K562 (cell line): Measurements from ENCODE around the gene NHLH1. TPM values are rescaled to one million over a fixed set of nuclear protein-coding genes. Genes with fewer than 3 reads are reported as not detected.

Source experiments
- ATAC-seq: fragments of 200-7000 bp; cut with Tn5 transposase; 3 replicates; pipeline ENCODE4 v1.9.1; 2020; ENCODE audit warnings: moderate library complexity
- BruUV-seq: library from RNA; stranded (reverse); fragments of 400-500 nt; replicated peaks from 2 replicates; lab custom pipeline; 2021; lab: Mats Ljungman, UMichigan
- CTCF ChIA-PET: fragments of 300-600 bp; formaldehyde crosslinking; extraction: SDS; loops from one replicate; lab custom pipeline; 2021; ENCODE audit warnings: low intra/inter-chr PET ratio; lab: Yijun Ruan, JAX
- POLR2A ChIA-PET: fragments of 300-600, 350-650 bp; sonication (Branson Sonifier 250); formaldehyde crosslinking; extraction: SDS; loops from one replicate; lab custom pipeline; 2021; ENCODE audit warnings: antibody characterized with exemption, inconsistent platforms; lab: Yijun Ruan, JAX
- DNase-seq, 4 experiments: peaks; one replicate each; pipeline versions ENCODE4 v3.0.0 to v3.0.0-alpha.2; 2011 to 2018; ENCODE audit warnings: low spot score in 3 of 4, mixed read lengths in 3 of 4; ENCODE audit errors: extremely low read depth in 1 of 4
- FAIRE-seq: peaks from 2 replicates; lab custom pipeline; 2011; peaks lifted over from hg19 to GRCh38; lab: Jason Lieb, UNC
- H2AFZ ChIP-seq: 2 replicates; pipeline ENCODE4 v1.6.0; 2011; ENCODE audit warnings: low read depth, low read length, control low read depth, inconsistent platforms
- H3K27ac ChIP-seq: fragments of 200-600 bp; 3 replicates; pipeline ENCODE4 v1.8.0; 2011; ENCODE audit warnings: low read depth, mild to moderate bottlenecking, control low read depth, inconsistent platforms, low read length, moderate library complexity, mixed read lengths; ENCODE audit errors: extremely low read depth
- H3K27me3 ChIP-seq, 2 experiments: fragments of 300-600 bp in 1 of 2; 2 replicates in 1 of 2; 3 replicates in 1 of 2; pipeline versions ENCODE4 v1.6.0 to v1.8.0; 2011; ENCODE audit warnings: inconsistent platforms in 2 of 2, low read length in 2 of 2, mild to moderate bottlenecking in 1 of 2, mixed read lengths in 1 of 2, moderate library complexity in 1 of 2; ENCODE audit not compliant: control insufficient read depth in 2 of 2, insufficient read depth in 2 of 2
- H3K36me3 ChIP-seq: fragments of 300-600 bp; 3 replicates; pipeline ENCODE4 v1.8.0; 2011; ENCODE audit warnings: mild to moderate bottlenecking, low read length, inconsistent platforms; ENCODE audit not compliant: control insufficient read depth, insufficient read depth
- H3K4me1 ChIP-seq, 2 experiments: fragments of 200-600 bp in 1 of 2; replicated peaks in 1 of 2; 2 replicates in 1 of 2; 3 replicates in 1 of 2; pipeline versions ENCODE4 v1.5.1 to v1.8.0; 2011; ENCODE audit warnings: inconsistent platforms in 2 of 2, low read length in 2 of 2, mild to moderate bottlenecking in 1 of 2, mixed read lengths in 1 of 2, moderate library complexity in 1 of 2; ENCODE audit not compliant: control insufficient read depth in 2 of 2, insufficient read depth in 2 of 2
- H3K4me2 ChIP-seq: 2 replicates; pipeline ENCODE4 v1.6.1; 2011; ENCODE audit warnings: low read length, control low read depth, inconsistent platforms, mixed read lengths; ENCODE audit not compliant: insufficient read depth
- H3K4me3 ChIP-seq: fragments of 200-600 bp; sonication (generic), shearing (Covaris generic); 2 replicates; pipeline ENCODE4 v1.5.1; 2016; ENCODE audit warnings: control low read depth, inconsistent platforms
- H3K79me2 ChIP-seq: fragments of 200-600 bp; 3 replicates; pipeline ENCODE4 v1.8.0; 2011; ENCODE audit warnings: low read length, inconsistent platforms; ENCODE audit not compliant: control insufficient read depth, insufficient read depth
- H3K9ac ChIP-seq, 2 experiments: 2 replicates each; pipeline versions ENCODE4 v1.6.0 to v1.6.1; 2011; ENCODE audit warnings: low read depth in 2 of 2, low read length in 2 of 2, control low read depth in 1 of 2, inconsistent platforms in 1 of 2, mild to moderate bottlenecking in 1 of 2, mixed read lengths in 1 of 2; ENCODE audit not compliant: insufficient read depth in 1 of 2
- H3K9me1 ChIP-seq: one replicate; pipeline ENCODE4 v1.6.0; 2011; ENCODE audit warnings: inconsistent platforms, mild to moderate bottlenecking, low read length, moderate library complexity; ENCODE audit not compliant: control insufficient read depth, insufficient read depth
- H3K9me3 ChIP-seq: replicated peaks from 2 replicates; pipeline ENCODE4 v1.5.1; 2011; ENCODE audit warnings: low read depth, low read length, inconsistent platforms; ENCODE audit not compliant: control insufficient read depth, insufficient read depth
- H4K20me1 ChIP-seq: replicated peaks from 2 replicates; pipeline ENCODE4 v1.6.1; 2011; ENCODE audit warnings: low read length, inconsistent platforms, mixed read lengths; ENCODE audit not compliant: control insufficient read depth, insufficient read depth
- ARNT ChIP-seq, 2 experiments: fragments of 450-650 bp; IDR thresholded peaks; 2 replicates each; pipeline ENCODE4 v1.6.1; 2016; ENCODE audit warnings: mild to moderate bottlenecking in 1 of 2
- BCOR ChIP-seq: fragments of 450-650 bp; IDR thresholded peaks from 2 replicates; pipeline ENCODE4 v1.6.1; 2016
- KDM1A ChIP-seq, 2 experiments: fragments of 450-650 bp; IDR thresholded peaks; 2 replicates each; pipeline ENCODE4 v1.6.1; 2016; ENCODE audit warnings: mild to moderate bottlenecking in 2 of 2
- NR3C1 ChIP-seq: sonication (generic); formaldehyde crosslinking; IDR thresholded peaks from 2 replicates; pipeline ENCODE4 v1.8.1; 2022; ENCODE audit warnings: missing genetic modification reagents
- POLR2AphosphoS2 ChIP-seq: IDR thresholded peaks from 2 replicates; pipeline ENCODE4 v1.6.1; 2012; ENCODE audit warnings: low read length, improper control_type of control experiment
- POLR2G ChIP-seq: fragments of 200-400 bp; formaldehyde crosslinking; IDR thresholded peaks from 2 replicates; pipeline ENCODE4 v1.6.1; 2017; ENCODE audit warnings: low read depth, mild to moderate bottlenecking, antibody characterized with exemption, low read length, moderate library complexity
- PTRF ChIP-seq: fragments of 450-650 bp; IDR thresholded peaks from 2 replicates; pipeline ENCODE4 v1.6.1; 2016; ENCODE audit warnings: mild to moderate bottlenecking, missing genetic modification characterization, missing compliant biosample characterization
- RBFOX2 ChIP-seq: fragments of 200-400 bp; formaldehyde crosslinking; IDR thresholded peaks from 2 replicates; pipeline ENCODE4 v1.6.1; 2017; ENCODE audit warnings: low read depth, mild to moderate bottlenecking, low read length, moderate library complexity
- RBM25 ChIP-seq: fragments of 200-400 bp; formaldehyde crosslinking; IDR thresholded peaks from 2 replicates; pipeline ENCODE4 v1.6.1; 2018; ENCODE audit warnings: low read length, low read depth, moderate library complexity; ENCODE audit not compliant: severe bottlenecking
- ZFP36 ChIP-seq: fragments of 150-350 bp; IDR thresholded peaks from 2 replicates; pipeline ENCODE4 v1.6.1; 2018; ENCODE audit warnings: low read length, low read depth; ENCODE audit not compliant: partially characterized antibody
- WGBS: fragments of 100-300 bp; shearing (Covaris generic); methylation state at CpG from one replicate; pipeline ENCODE4 v1.1.6; 2016; ENCODE audit warnings: low coverage, mixed read lengths; ENCODE audit not compliant: insufficient coverage; ENCODE audit errors: missing lambda C conversion rate; 5-methylcytosine and 5-hydroxymethylcytosine counted together
- in situ Hi-C: fragments of 300-500 bp; cut with MboI; formaldehyde crosslinking; loops from 4 replicates; pipeline ENCODE4 v1.15.0; 2018; ENCODE audit warnings: inconsistent platforms, mixed read lengths
- intact Hi-C: fragments of 100-400 bp; cut with micrococcal nuclease; formaldehyde crosslinking; loops from 2 replicates; pipeline ENCODE4 v1.14.2; 2022
- polyA plus RNA-seq, 8 experiments: library from polyadenylated mRNA; depleted of rRNA in 4 of 8; stranded (reverse) in 5 of 8; unstranded in 3 of 8; fragments of >200 nt; fragmentation: Nextera tagmentation in 2 of 8; fragmentation: Illumina TruSeq in 1 of 8; extraction: Ambion mirVana in 2 of 8; extraction: Trizol in 1 of 8; gene quantifications; 2 replicates each; pipeline versions ENCODE4 v1.2.1 to v1.2.3, GENCODE V29; 2011 to 2014; ENCODE audit warnings: inconsistent platforms in 1 of 8, missing spikeins in 1 of 8
- total RNA-seq, 7 experiments: library from RNA; depleted of rRNA in 6 of 7; stranded (reverse); fragments of >200 nt in 6 of 7; fragmentation: Illumina TruSeq in 2 of 7; extraction: Trizol in 2 of 7; gene quantifications; 2 replicates each; pipeline versions ENCODE4 v1.2.1 to v1.2.3, GENCODE V29; 2011 to 2021; ENCODE audit warnings: low replicate concordance in 1 of 7

Gene NHLH1
- total and polyA plus RNA-seq, 9 of the 15 experiments (the other 6 are each of a cell fraction or from before 2014, with no cell fraction given): 0.09 to 1.3 (median 0.35) TPM; not detected in 1

DNA sequence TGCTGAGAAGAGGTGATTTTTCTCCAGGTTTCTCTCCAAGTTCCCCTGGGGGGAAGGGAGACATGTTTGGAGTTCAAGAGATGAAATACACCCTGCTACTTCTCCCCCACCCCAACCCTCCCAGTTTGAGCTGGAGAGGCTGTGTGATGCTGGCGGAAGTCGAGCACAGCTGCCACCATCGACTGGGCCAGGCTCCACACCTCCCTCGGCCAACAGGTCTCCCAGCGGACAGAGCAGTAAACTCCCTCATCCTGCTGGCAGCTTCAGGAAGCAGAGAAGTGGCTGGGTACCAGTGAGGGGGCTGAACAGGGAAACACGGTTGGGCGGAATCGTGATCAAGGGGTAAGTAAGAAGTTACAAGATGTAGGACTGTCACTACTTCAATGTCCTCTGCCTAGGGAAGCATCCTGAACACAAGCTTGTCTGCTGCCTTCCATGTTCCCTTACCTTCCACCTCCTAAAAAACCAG is 6.6 kb upstream of the NHLH1 start:
- POLR2A ChIA-PET: interaction anchor here (0.6 to 0.7 kb wide), 3 partner anchors 172 to 872 kb away, joined by 3 to 5 read pairs (median 4); no protein-coding TSS in a partner anchor
- CTCF ChIA-PET: no interaction called here
- in situ Hi-C loops: no loop called here
- no peaks in the 10 kb centered on the region for H4K20me1 ChIP-seq
- peak overlapping the region; percentile 12; the same call in 1 of the 3 replicates for H3K27ac ChIP-seq
- 89% methylated on average over 4 of the region's 8 CpGs for WGBS
- FAIRE-seq: no peak
- no peak overlapping the region for H3K9ac ChIP-seq
- no peak for ATAC-seq
- no peak overlapping the region for H2AFZ ChIP-seq
- intact Hi-C loops: no loop called here
- peaks cover 13 to 29% of the 10 kb centered on the region in 2 experiments for H3K4me1 ChIP-seq
- H3K27me3 ChIP-seq: no peaks in the 10 kb centered on the region
- no peaks in the 10 kb centered on the region for H3K9me1 ChIP-seq
- no peaks in the 10 kb centered on the region for H3K79me2 ChIP-seq
- no TSS peak for BruUV-seq
- no peaks in the 10 kb centered on the region for H3K9me3 ChIP-seq
- DNase-seq: no peak
- H3K36me3 ChIP-seq: peaks cover 50% of the 10 kb centered on the region
- H3K4me3 ChIP-seq: no peak overlapping the region
- no peak overlapping the region for H3K4me2 ChIP-seq
- TF ChIP-seq POLR2G (peak; percentile 49), POLR2AphosphoS2 (0 out of 2 replicates have a peak, but pooled peaks have one; percentile 9), NR3C1 (CRISPR knock-in tag) (no peak), RBFOX2 (0 out of 2 replicates have a peak, but pooled peaks have one; percentile 36)

DNA sequence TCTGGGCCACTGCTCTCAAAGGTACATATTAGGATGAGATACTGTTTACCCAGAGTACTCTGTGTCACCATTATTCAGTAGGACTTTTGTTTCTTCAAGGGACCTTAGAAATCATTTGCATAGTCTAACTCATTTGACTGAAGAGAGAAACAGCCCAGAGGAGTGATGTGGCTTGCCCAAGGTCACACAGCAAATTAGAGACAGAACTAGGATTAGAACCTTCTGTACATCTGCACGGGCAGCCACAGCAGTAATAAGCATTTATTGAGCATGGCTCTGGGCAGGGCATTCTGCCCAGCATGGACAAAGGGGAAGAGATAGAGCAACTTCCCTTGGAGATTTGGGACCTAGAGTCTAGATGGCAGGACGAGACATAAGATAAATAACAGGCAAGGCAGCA is 5.7 kb upstream of the NHLH1 start:
- in situ Hi-C loops (no loop called here), intact Hi-C loops (no loop called here)
- peaks cover 41% of the 10 kb centered on the region; the same call in 2 of the 3 replicates for H3K36me3 ChIP-seq
- peak overlapping the region; percentile 73; the same call in 2 of the 3 replicates for H3K27ac ChIP-seq
- no peaks in the 10 kb centered on the region for H3K27me3 ChIP-seq
- TF ChIP-seq KDM1A (IDR thresholded peaks at IDR 0.05) (peak in 1 of 2 experiments; percentile 40; a peak in 1 of 4 replicates), ARNT (IDR thresholded peaks at IDR 0.05) (no peak), RBM25 (peak; percentile 59), PTRF (tag) (0 out of 2 replicates have a peak, but pooled peaks have one; percentile 30), ZFP36 (peak; percentile 74), BCOR (peak; percentile 59)
- 76% methylated on average over 2 of the region's 2 CpGs for WGBS
- H3K9ac ChIP-seq: no peak overlapping the region
- POLR2A ChIA-PET: interaction anchor here (0.6 to 1.0 kb wide), 2 partner anchors 32 to 871 kb away, joined by 3 read pairs; no protein-coding TSS in a partner anchor
- DNase-seq (no peak), FAIRE-seq (no peak), ATAC-seq (no peak)
- no peaks in the 10 kb centered on the region for H3K9me1 ChIP-seq
- H3K4me3 ChIP-seq: no peak overlapping the region
- no peak overlapping the region for H3K4me2 ChIP-seq
- H3K9me3 ChIP-seq: no peaks in the 10 kb centered on the region
- H3K4me1 ChIP-seq: peaks cover 13 to 29% of the 10 kb centered on the region in 2 experiments
- no peaks in the 10 kb centered on the region for H3K79me2 ChIP-seq
- no TSS peak for BruUV-seq
- H2AFZ ChIP-seq: no peak overlapping the region
- H4K20me1 ChIP-seq: no peaks in the 10 kb centered on the region
- CTCF ChIA-PET: no interaction called here
